ENCODE measurements around the gene MREG.

DNA sequence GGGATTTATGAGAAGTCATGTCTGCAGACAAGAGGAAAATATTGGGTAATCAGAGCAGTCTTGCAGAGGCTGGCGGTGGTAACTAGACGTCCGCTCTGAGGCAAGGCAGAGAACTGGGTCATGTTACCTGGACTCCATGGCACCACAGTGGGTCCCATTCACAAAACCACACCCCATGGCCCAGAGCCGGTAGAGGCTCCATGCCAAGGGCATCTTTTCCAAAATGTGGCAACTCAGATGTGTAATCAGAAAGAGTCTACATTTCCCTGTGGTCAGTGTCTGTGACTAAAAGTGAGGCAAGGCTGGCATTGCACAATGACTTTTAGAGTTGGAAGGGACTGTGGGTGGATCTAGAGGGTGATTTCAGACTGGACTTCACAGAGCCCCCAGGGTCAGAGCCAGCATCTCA lies 113.1 kb downstream of the MREG start:
- TF ChIP-seq RAD21 (IDR thresholded peaks at IDR 0.05; ENCODE audit: low read depth) (no peak), TEAD4 (IDR thresholded peaks at IDR 0.05) (no peak), TCF12 (IDR thresholded peaks at IDR 0.05; ENCODE audit: low read depth) (no peak), TAF1 (IDR thresholded peaks at IDR 0.05; ENCODE audit: low read depth) (no peak), YY1 (IDR thresholded peaks at IDR 0.05; ENCODE audit: low read depth) (no peak), CREB1 (IDR thresholded peaks at IDR 0.05; ENCODE audit: low read depth) (no peak), EP300 (IDR thresholded peaks at IDR 0.05; ENCODE audit: borderline replicate concordance) (no peak), EGR1 (IDR thresholded peaks at IDR 0.05) (no peak), CEBPB (IDR thresholded peaks at IDR 0.05) (no peak)
- TF ChIP-seq, protein P1, sequence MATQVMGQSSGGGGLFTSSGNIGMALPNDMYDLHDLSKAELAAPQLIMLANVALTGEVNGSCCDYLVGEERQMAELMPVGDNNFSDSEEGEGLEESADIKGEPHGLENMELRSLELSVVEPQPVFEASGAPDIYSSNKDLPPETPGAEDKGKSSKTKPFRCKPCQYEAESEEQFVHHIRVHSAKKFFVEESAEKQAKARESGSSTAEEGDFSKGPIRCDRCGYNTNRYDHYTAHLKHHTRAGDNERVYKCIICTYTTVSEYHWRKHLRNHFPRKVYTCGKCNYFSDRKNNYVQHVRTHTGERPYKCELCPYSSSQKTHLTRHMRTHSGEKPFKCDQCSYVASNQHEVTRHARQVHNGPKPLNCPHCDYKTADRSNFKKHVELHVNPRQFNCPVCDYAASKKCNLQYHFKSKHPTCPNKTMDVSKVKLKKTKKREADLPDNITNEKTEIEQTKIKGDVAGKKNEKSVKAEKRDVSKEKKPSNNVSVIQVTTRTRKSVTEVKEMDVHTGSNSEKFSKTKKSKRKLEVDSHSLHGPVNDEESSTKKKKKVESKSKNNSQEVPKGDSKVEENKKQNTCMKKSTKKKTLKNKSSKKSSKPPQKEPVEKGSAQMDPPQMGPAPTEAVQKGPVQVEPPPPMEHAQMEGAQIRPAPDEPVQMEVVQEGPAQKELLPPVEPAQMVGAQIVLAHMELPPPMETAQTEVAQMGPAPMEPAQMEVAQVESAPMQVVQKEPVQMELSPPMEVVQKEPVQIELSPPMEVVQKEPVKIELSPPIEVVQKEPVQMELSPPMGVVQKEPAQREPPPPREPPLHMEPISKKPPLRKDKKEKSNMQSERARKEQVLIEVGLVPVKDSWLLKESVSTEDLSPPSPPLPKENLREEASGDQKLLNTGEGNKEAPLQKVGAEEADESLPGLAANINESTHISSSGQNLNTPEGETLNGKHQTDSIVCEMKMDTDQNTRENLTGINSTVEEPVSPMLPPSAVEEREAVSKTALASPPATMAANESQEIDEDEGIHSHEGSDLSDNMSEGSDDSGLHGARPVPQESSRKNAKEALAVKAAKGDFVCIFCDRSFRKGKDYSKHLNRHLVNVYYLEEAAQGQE (IDR thresholded peaks at IDR 0.05; ENCODE audit: low read depth), result no peak
- TF ChIP-seq, protein P2, sequence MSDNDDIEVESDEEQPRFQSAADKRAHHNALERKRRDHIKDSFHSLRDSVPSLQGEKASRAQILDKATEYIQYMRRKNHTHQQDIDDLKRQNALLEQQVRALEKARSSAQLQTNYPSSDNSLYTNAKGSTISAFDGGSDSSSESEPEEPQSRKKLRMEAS (IDR thresholded peaks at IDR 0.05), result no peak
